GM19043 (cell line): ENCODE data around the gene GUK1.
"Not testable (repeated sequence)": the region's sequence is repeated elsewhere in the genome, so short reads cannot be mapped to it uniquely, and the experiment has no call there.

ENCODE experiments used
- ATAC-seq: cut with Tn5 transposase; IDR thresholded peaks from one replicate; pipeline ENCODE4 v1.9.1; 2021; ENCODE audit warnings: low read depth; ENCODE audit not compliant: unreplicated experiment

GUK1 gene

GRCh38 chr1:228104526-228105269 lies 35.4 kb upstream of the GUK1 start:
- ATAC-seq = no peak

- ATAC-seq = no peak
Observed at GRCh38 chr1:228105270-228105995, 34.6 kb upstream of the GUK1 start.

DNA sequence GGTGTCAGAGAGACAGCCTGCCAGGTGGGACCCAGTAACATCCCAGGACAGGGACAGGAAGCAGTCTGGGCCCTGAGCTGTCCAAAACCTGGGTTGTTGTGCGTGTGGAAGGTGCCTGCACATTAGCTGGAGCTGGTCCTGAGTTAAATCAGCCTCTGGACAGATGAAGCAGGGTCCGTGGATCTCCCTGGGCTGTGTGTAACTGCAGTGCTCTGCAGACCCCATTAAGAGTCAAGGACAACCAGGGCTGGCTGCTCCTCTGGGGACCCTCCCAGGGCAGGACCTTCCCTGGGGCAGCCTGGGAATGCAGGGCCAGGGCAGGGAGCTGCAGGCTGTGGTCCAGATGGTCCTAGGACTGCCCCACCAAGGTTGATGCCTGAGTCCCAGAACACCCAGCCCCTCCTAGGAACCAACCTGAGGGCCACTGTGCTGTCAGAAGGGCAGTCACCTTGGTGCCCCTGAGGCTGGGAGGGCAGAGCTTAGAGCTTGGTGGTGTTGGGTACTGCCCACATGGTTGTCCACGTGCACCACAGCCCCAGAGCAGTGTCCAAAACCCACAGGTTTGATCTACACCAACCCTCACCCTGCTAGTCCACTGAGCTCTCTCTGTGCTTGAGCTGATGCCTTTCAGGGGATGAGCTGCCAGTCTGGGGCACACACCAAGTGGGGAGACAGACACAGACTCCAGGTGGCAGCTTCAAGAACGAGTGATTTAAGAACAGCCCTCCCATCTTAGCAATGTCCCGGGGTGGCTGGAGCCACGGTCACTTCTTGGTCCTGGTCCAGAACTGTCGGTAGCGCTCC lies 33.9 kb upstream of the GUK1 start:
- ATAC-seq = no peak

DNA sequence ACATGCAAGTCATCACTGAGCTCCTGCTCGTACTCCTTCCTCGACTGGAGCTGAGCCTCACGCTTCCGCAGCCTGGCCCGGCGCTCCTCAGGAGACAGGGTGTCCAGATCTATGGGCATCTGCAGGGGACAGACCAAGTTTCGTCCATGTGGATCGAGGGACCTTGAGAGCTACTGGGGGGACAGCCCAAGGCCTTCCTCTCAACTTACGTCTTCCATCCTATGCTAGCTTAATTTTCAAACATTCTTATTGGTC lies 33.4 kb upstream of the GUK1 start:
- no peak for ATAC-seq

- no peak for ATAC-seq
Observed at GRCh38 chr1:228107636-228108035, 32.4 kb upstream of the GUK1 start.

GRCh38 chr1:228108055-228108690 lies 31.9 kb upstream of the GUK1 start:
- ATAC-seq = no peak

DNA sequence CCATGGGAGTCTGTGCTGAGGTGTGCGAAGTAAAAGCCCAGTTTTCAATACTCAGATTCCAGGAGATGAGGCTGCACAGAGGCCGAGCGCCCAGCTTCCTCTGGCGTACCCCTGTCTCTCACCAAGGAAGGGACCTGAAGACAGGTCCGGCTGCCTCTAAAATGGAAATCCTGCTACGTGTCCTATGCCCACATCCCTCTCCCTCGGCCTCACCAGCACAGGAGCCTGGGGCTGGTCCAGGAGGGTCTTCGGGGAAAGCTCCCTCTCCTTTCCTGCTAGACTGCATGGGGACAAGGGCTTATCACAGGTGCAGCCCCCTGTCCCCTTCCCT lies 31.4 kb upstream of the GUK1 start:
- ATAC-seq = no peak

DNA sequence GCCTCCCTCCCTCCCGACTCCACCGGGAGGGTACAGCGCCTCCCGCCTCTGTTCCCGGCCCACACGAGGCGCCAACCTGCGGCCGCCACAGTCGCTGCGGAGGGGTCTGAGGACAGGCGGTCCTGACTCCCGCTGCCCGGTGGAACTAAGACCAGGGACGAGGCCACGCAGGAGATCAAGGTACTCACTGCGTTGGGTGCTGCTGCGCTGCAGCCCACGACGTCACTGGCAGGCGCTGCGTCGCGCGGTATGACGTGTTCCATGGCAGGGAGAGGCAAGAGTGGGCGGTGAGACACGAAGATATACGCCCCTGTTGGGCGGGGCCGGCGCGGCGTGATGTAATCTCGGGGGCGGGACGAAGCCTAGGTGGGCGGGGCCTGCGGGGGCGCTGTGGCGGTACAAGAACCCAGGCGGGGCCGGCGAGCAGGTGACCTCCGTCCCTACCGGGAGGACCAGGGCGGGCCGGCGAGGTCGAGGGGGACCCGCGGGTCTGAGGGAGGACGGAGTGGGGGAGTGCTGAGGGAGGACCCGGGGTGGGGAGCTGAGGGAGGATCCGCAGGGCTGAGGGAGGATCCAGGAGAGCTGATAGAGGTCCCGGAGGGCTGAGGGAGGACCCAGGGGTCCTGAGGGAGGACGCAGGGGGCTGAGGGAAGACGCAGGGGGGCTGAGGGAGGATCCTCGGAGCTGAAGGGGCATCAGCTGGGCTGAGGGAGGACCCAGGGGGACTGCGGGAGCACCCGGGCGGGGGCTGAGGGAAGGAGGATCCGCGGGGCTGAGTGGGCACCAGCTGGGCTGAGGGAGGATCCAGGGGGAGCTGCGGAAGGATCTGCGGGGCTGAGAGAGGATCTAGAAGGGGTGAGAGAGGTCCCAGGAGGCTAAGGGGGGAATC lies 30.8 kb upstream of the GUK1 start, which contains the start of gene MRPL55:
TSS of gene MRPL55 (minus strand) at position 227 of the 889 bp plus-strand sequence. CDS start 1,039 bp downstream, outside the sequence.
- ATAC-seq = peak; percentile 87

GRCh38 chr1:228109962-228110488 lies 30.1 kb upstream of the GUK1 start:
- no peak for ATAC-seq

DNA sequence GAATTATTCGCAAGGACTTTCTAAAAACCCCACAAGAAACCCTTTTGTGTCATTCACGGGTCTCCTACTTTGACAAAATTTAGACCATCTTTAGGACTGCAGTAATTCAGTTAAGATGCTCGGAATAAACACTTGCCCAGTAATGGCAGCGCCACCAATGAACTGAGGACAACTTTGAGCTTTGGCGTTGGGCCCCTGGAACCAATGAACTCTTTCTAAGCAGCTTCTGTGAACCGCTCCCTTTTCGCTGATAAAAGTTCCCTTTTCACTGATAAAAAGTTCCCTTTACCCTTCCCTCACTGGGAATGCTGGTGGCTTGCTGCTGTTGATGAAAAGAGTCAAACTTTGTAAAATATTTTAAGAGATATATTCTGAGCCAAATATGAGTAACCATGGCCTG lies 29.5 kb upstream of the GUK1 start:
- ATAC-seq = no peak

DNA sequence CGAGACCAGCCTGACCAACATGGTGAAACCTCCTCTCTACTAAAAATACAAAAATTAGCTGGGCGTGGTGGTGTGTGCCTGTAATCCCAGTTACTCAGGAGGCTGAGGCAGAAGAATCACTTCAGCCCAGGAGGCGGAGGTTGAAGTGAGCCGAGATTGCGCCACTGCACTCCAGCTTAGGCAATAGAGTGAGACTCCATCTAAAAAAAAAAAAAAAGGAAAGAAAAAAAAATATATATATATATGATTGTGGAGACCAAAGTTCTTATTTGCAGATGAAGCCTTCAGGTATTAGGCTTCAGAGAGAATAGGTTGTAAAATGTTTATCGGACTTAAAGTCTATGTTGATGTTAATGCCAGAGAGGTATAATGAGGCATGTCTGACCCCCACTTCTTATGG lies 28.8 kb upstream of the GUK1 start:
- ATAC-seq = not testable (repeated sequence)

- no peak for ATAC-seq
Observed at GRCh38 chr1:228112167-228112566, 27.9 kb upstream of the GUK1 start.

GRCh38 chr1:228112617-228113016 lies 27.5 kb upstream of the GUK1 start:
- ATAC-seq = no peak

DNA sequence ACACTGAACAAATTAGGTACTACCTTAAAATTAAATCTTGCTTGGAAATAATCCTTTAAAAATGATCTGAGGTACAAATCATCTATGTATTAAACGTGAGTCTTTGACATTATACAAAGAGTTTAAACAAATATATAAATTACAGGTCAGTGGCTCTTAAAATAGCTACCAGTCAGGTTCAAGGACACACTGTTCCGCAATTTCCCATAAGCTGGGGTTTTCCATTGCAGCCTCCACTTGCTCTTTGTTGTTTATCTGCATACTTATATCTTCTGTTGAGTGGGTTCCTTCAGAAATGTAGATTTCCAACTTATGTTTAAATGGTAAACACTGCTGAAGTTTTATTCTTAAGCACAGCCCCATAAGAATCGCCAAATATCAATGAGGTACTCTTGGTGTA lies 25.3 kb upstream of the GUK1 start:
- no peak for ATAC-seq

- no peak for ATAC-seq
Observed at GRCh38 chr1:228117335-228117734, 22.7 kb upstream of the GUK1 start.

GRCh38 chr1:228118040-228118439 lies 22.0 kb upstream of the GUK1 start:
- no peak for ATAC-seq

GRCh38 chr1:228120351-228120750 lies 19.7 kb upstream of the GUK1 start:
- ATAC-seq = no peak

DNA sequence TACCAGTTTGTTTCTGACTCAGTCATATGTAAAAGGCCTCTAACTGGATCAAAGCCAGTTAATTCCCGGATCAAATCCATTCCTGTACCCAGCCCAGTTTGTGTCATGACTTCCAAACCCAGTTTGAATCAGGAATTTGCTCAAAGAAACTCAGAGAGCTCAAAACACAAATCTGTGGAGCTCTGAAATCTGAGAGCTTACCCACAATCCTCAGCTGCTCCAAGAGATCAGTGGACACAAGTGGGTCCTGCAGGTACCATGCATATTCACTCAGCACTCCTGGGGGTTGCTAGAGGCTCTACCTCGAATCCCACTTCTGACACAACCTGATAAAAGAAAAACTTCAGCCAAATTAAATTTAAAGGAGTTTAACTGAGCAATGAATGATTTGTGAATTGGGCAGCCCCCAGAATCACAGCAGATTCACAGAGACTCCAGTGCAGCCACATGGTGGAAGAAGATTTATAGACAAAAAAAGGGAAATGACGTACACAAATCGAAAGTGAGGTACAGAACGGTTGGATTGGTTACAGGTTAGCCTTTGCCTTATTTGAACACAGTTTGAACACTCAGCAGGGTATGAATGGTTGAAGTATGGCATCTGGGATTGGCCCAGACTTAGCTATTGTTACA lies 19.1 kb upstream of the GUK1 start:
- ATAC-seq = no peak

DNA sequence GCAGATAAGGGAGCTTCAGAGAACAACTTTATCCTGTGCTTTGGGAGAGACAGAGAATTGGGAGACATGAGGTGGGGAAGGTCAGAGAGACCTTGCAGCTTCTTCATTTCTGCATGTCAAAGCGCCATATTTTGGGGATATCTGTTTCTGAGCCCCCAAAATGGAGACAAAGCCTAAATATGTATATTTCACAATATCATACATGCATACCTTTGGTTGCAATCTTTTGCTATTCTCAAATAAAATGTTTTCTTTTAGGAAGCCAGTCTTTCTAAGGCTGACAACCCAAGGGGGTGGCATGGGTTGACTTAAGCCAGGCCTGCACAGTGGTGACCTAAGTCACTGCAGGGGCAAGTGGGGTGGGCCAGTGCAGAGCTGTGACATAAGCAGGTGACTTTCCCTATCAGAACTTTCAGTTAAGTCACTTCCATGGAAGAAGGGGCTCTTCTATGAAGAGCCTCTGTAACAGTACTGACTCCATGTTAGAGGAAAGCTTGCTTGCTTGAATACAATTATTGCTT lies 17.1 kb upstream of the GUK1 start:
- ATAC-seq = no peak
